Muscle layer of colon (tissue), 2 donors: ENCODE measurements around the gene CNDP1.

Experiments used
- H3K27ac ChIP-seq: one replicate; pipeline ENCODE4 v1.7.0; 2013; ENCODE audit warnings: low read depth, mild to moderate bottlenecking, low read length, moderate library complexity
- H3K27me3 ChIP-seq, 2 donors: one replicate each; pipeline ENCODE4 v1.7.0; 2013; ENCODE audit warnings: low read length in 2 of 2, mild to moderate bottlenecking in 2 of 2; ENCODE audit not compliant: insufficient read depth in 2 of 2, control insufficient read depth in 1 of 2
- H3K36me3 ChIP-seq: one replicate; pipeline ENCODE4 v1.7.0; 2013; ENCODE audit warnings: mild to moderate bottlenecking, low read length; ENCODE audit not compliant: insufficient read depth
- H3K4me1 ChIP-seq: one replicate; pipeline ENCODE4 v1.7.0; 2013; ENCODE audit warnings: mild to moderate bottlenecking, low read length; ENCODE audit not compliant: insufficient read depth
- H3K4me3 ChIP-seq, 2 donors: one replicate each; pipeline ENCODE4 v1.7.0; 2013; ENCODE audit warnings: low read length in 2 of 2, low read depth in 1 of 2, mild to moderate bottlenecking in 1 of 2, moderate library complexity in 1 of 2
- H3K9ac ChIP-seq: one replicate; pipeline ENCODE4 v1.7.0; 2013; ENCODE audit warnings: low read length
- H3K9me3 ChIP-seq: one replicate; pipeline ENCODE4 v1.7.0; 2013; ENCODE audit warnings: mild to moderate bottlenecking, low read length
- donor health status: abdominal sarcoma.
- donor health status: Adenocarcinoma of cecum.

Gene CNDP1

GRCh38 chr18:74577019-74577418 is 42.7 kb downstream of the CNDP1 start:
- Histone ChIP-seq H3K9ac (no peak overlapping the region), H3K27me3 (no peaks in the 10 kb centered on the region), H3K27ac (no peak overlapping the region), H3K9me3 (no peaks in the 10 kb centered on the region), H3K4me3 (no peak overlapping the region), H3K4me1 (no peaks in the 10 kb centered on the region), H3K36me3 (no peaks in the 10 kb centered on the region)

GRCh38 chr18:74579496-74580065 is 45.3 kb downstream of the CNDP1 start:
- Histone ChIP-seq H3K9ac (no peak overlapping the region), H3K27ac (no peak overlapping the region), H3K4me1 (no peaks in the 10 kb centered on the region), H3K27me3 (no peaks in the 10 kb centered on the region), H3K9me3 (no peaks in the 10 kb centered on the region), H3K4me3 (no peak overlapping the region), H3K36me3 (no peaks in the 10 kb centered on the region)

GRCh38 chr18:74582642-74583041 is 48.3 kb downstream of the CNDP1 start:
- no peak overlapping the region for H3K9ac ChIP-seq
- H3K4me1 ChIP-seq, result no peaks in the 10 kb centered on the region
- no peaks in the 10 kb centered on the region for H3K36me3 ChIP-seq
- H3K27me3 ChIP-seq, result no peaks in the 10 kb centered on the region
- no peaks in the 10 kb centered on the region for H3K9me3 ChIP-seq
- H3K4me3 ChIP-seq, result no peak overlapping the region
- H3K27ac ChIP-seq, result no peak overlapping the region

- Histone ChIP-seq H3K4me1 (no peaks in the 10 kb centered on the region), H3K9me3 (no peaks in the 10 kb centered on the region), H3K9ac (no peak overlapping the region), H3K4me3 (no peak overlapping the region), H3K27ac (no peak overlapping the region), H3K36me3 (no peaks in the 10 kb centered on the region), H3K27me3 (no peaks in the 10 kb centered on the region)
These were observed 53.1 kb downstream of the CNDP1 start for GRCh38 chr18:74587441-74587840.

- H3K27me3 ChIP-seq, result no peaks in the 10 kb centered on the region
- H3K36me3 ChIP-seq, result peaks cover 5% of the 10 kb centered on the region
- no peak overlapping the region for H3K27ac ChIP-seq
- H3K4me1 ChIP-seq, result no peaks in the 10 kb centered on the region
- H3K9me3 ChIP-seq, result no peaks in the 10 kb centered on the region
- H3K9ac ChIP-seq, result no peak overlapping the region
- H3K4me3 ChIP-seq, result no peak overlapping the region
These were observed 54.7 kb downstream of the CNDP1 start for GRCh38 chr18:74589021-74589420.

- Histone ChIP-seq H3K4me3 (no peak overlapping the region), H3K27me3 (no peaks in the 10 kb centered on the region), H3K9ac (no peak overlapping the region), H3K4me1 (no peaks in the 10 kb centered on the region), H3K9me3 (no peaks in the 10 kb centered on the region), H3K27ac (no peak overlapping the region), H3K36me3 (peaks cover 5% of the 10 kb centered on the region)
These were observed 55.5 kb downstream of the CNDP1 start for GRCh38 chr18:74589811-74590210.

GRCh38 chr18:74590671-74591070 is 56.4 kb downstream of the CNDP1 start:
- peaks cover 7% of the 10 kb centered on the region for H3K4me1 ChIP-seq
- H3K27ac ChIP-seq, result no peak overlapping the region
- H3K36me3 ChIP-seq, result peaks cover 5% of the 10 kb centered on the region
- H3K9ac ChIP-seq, result no peak overlapping the region
- no peaks in the 10 kb centered on the region for H3K9me3 ChIP-seq
- no peaks in the 10 kb centered on the region for H3K27me3 ChIP-seq
- H3K4me3 ChIP-seq, result no peak overlapping the region

GRCh38 chr18:74595431-74595830 is 61.1 kb downstream of the CNDP1 start:
- Histone ChIP-seq H3K4me3 (no peak overlapping the region), H3K9ac (no peak overlapping the region), H3K27me3 (no peaks in the 10 kb centered on the region), H3K9me3 (no peaks in the 10 kb centered on the region), H3K27ac (no peak overlapping the region), H3K4me1 (peaks cover 25% of the 10 kb centered on the region), H3K36me3 (peaks cover 5% of the 10 kb centered on the region)

- Histone ChIP-seq H3K27me3 (no peaks in the 10 kb centered on the region), H3K9ac (peak overlapping the region; percentile 94), H3K36me3 (peaks cover 5% of the 10 kb centered on the region), H3K27ac (peak overlapping the region; percentile 98), H3K4me3 (peak overlapping the region; percentile 76 to 96), H3K4me1 (peaks cover 25% of the 10 kb centered on the region), H3K9me3 (no peaks in the 10 kb centered on the region)
These were observed 62.8 kb downstream of the CNDP1 start for GRCh38 chr18:74597034-74597661.

GRCh38 chr18:74597662-74598349 is 63.5 kb downstream of the CNDP1 start, which contains the start of gene ZNF407:
Gene ZNF407, plus strand, starts transcription at chr18:74597870. Its CDS starts 33,150 bp downstream, at chr18:74631020.
- peaks cover 5% of the 10 kb centered on the region for H3K36me3 ChIP-seq
- peak within 1 kb of the TSS; percentile 76 to 96 for H3K4me3 ChIP-seq
- peak within 1 kb of the TSS; percentile 98 for H3K27ac ChIP-seq
- no peaks in the 10 kb centered on the region for H3K27me3 ChIP-seq
- no peaks in the 10 kb centered on the region for H3K9me3 ChIP-seq
- peak within 1 kb of the TSS; percentile 94 for H3K9ac ChIP-seq
- peaks cover 25% of the 10 kb centered on the region for H3K4me1 ChIP-seq

GRCh38 chr18:74598350-74599001 is 64.2 kb downstream of the CNDP1 start:
- H3K27me3 ChIP-seq, result no peaks in the 10 kb centered on the region
- H3K36me3 ChIP-seq, result no peaks in the 10 kb centered on the region
- H3K4me3 ChIP-seq, result peak overlapping the region; percentile 76 to 96
- H3K9ac ChIP-seq, result peak overlapping the region; percentile 74
- H3K9me3 ChIP-seq, result no peaks in the 10 kb centered on the region
- H3K4me1 ChIP-seq, result peaks cover 25% of the 10 kb centered on the region
- peak overlapping the region; percentile 98 for H3K27ac ChIP-seq
